Non-pigmented ciliary epithelial cell (primary cell): ENCODE data around the gene TXNDC11.

Experiments used
- DNase-seq: peaks from one replicate; pipeline ENCODE4 v3.0.0-alpha.2; 2010; ENCODE audit warnings: low read depth

The TXNDC11 gene

GRCh38 chr16:11660565-11660964 is 82.1 kb downstream of the TXNDC11 start:
- DNase-seq, result no peak

GRCh38 chr16:11658896-11659708 is 83.6 kb downstream of the TXNDC11 start:
- no peak for DNase-seq

- DNase-seq, result no peak
Measured at GRCh38 chr16:11657556-11657955, 85.1 kb downstream of the TXNDC11 start.

GRCh38 chr16:11655655-11656054 is 87.0 kb downstream of the TXNDC11 start:
- DNase-seq, result no peak

- no peak for DNase-seq
Measured at GRCh38 chr16:11651796-11652195, 90.9 kb downstream of the TXNDC11 start.

GRCh38 chr16:11650641-11651591 is 91.7 kb downstream of the TXNDC11 start:
- no peak for DNase-seq

- no peak for DNase-seq
Measured at GRCh38 chr16:11649276-11649675, 93.4 kb downstream of the TXNDC11 start.

GRCh38 chr16:11642765-11643116 is 99.9 kb downstream of the TXNDC11 start:
- no peak for DNase-seq

GRCh38 chr16:11640987-11641817 is 101.5 kb downstream of the TXNDC11 start:
- peak; percentile 28 for DNase-seq

- DNase-seq, result peak; percentile 87
Measured at GRCh38 chr16:11639925-11640899, 102.4 kb downstream of the TXNDC11 start.

- DNase-seq, result no peak
Measured at GRCh38 chr16:11639008-11639562, 103.6 kb downstream of the TXNDC11 start.

GRCh38 chr16:11638140-11638539 is 104.5 kb downstream of the TXNDC11 start:
- DNase-seq, result no peak

GRCh38 chr16:11637320-11637719 is 105.3 kb downstream of the TXNDC11 start:
- no peak for DNase-seq

GRCh38 chr16:11636172-11636721 is 106.4 kb downstream of the TXNDC11 start:
- no peak for DNase-seq

- DNase-seq, result no peak
Measured at GRCh38 chr16:11635679-11636171, 106.9 kb downstream of the TXNDC11 start.

GRCh38 chr16:11635113-11635652 is 107.5 kb downstream of the TXNDC11 start:
- no peak for DNase-seq

- no peak for DNase-seq
Measured at GRCh38 chr16:11634312-11634711, 108.3 kb downstream of the TXNDC11 start.

- DNase-seq, result no peak
Measured at GRCh38 chr16:11633113-11633512, 109.5 kb downstream of the TXNDC11 start.

GRCh38 chr16:11632455-11632939 is 110.2 kb downstream of the TXNDC11 start:
- no peak for DNase-seq

GRCh38 chr16:11631214-11631613 is 111.4 kb downstream of the TXNDC11 start:
- DNase-seq, result no peak
